ENCODE data around the gene GABPB2.
A peak's percentile ranks its signal among the peaks of the same experiment; 100 is the strongest.
"Not testable (repeated sequence)": the region's sequence is repeated elsewhere in the genome, so short reads cannot be mapped to it uniquely, and the experiment has no call there.

GABPB2 gene

GRCh38 chr1:151060007-151060656 lies 10.4 kb upstream of the GABPB2 start, which contains the start of gene MLLT11:
Gene MLLT11, plus strand, starts transcription at chr1:151060397. Its CDS starts 6,828 bp downstream, at chr1:151067225.
- no peak for DNase-seq

GRCh38 chr1:151060657-151061421 lies 9.7 kb upstream of the GABPB2 start:
- no peak for DNase-seq

GRCh38 chr1:151061704-151062103 lies 8.9 kb upstream of the GABPB2 start:
- DNase-seq = no peak

GRCh38 chr1:151062741-151063371 lies 7.7 kb upstream of the GABPB2 start:
- no peak for DNase-seq

GRCh38 chr1:151065089-151065645 lies 5.4 kb upstream of the GABPB2 start:
- DNase-seq = no peak

- no peak for DNase-seq
Measured at GRCh38 chr1:151067185-151067584, 3.4 kb upstream of the GABPB2 start.

- no peak for DNase-seq
Measured at GRCh38 chr1:151069103-151069486, 1.5 kb upstream of the GABPB2 start.

GRCh38 chr1:151072224-151072623 lies 1.7 kb downstream of the GABPB2 start:
- DNase-seq = no peak

GRCh38 chr1:151085953-151086559 lies 15.5 kb downstream of the GABPB2 start:
- no peak for DNase-seq

- DNase-seq = not testable (repeated sequence)
Measured at GRCh38 chr1:151097426-151097825, 26.9 kb downstream of the GABPB2 start.

- no peak for DNase-seq
Measured at GRCh38 chr1:151098126-151098525, 27.6 kb downstream of the GABPB2 start.

- no peak for DNase-seq
Measured at GRCh38 chr1:151104630-151105029, 34.1 kb downstream of the GABPB2 start.

- DNase-seq = no peak
Measured at GRCh38 chr1:151106894-151107293, 36.3 kb downstream of the GABPB2 start.

GRCh38 chr1:151108331-151108730 lies 37.8 kb downstream of the GABPB2 start:
- no peak for DNase-seq

GRCh38 chr1:151113877-151114276 lies 43.3 kb downstream of the GABPB2 start:
- no peak for DNase-seq

GRCh38 chr1:151124763-151125403 lies 54.3 kb downstream of the GABPB2 start:
- no peak for DNase-seq

- DNase-seq = no peak
Measured at GRCh38 chr1:151128800-151129199, 58.2 kb downstream of the GABPB2 start.

- DNase-seq = peak; percentile 74
Measured at GRCh38 chr1:151130987-151131586, 60.5 kb downstream of the GABPB2 start.

GRCh38 chr1:151131701-151132334 lies 61.3 kb downstream of the GABPB2 start:
- no peak for DNase-seq

GRCh38 chr1:151132335-151133017 lies 61.9 kb downstream of the GABPB2 start:
- DNase-seq = no peak
